ENCODE data around the gene DIS3L.
"Not testable (repeated sequence)": the region's sequence is repeated elsewhere in the genome, so short reads cannot be mapped to it uniquely, and the experiment has no call there.

Gene DIS3L

DNA sequence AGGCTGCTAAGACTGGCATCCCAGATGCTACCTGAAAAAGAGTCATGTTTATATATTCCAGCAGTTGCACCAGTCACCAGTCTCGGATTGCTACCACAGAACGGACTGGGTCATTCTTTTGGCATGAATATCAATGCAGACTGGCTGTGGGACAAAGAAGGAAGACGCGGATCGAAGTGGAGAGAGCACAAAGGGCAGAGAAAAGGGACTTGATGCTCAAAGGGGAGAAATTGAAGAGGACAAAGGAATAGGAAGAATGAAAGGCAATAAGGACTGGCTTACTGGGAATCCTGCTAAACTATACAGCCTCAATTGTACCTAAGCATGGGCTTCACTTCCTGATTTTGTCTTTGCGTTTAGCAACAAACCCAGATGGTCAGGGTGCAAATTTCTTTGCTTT is 15.3 kb upstream of the DIS3L start:
- DNase-seq: no peak

- no peak for DNase-seq
These were observed 14.7 kb upstream of the DIS3L start for GRCh38 chr15:66278671-66279070.

GRCh38 chr15:66284271-66284670 is 9.1 kb upstream of the DIS3L start:
- no peak for DNase-seq

DNA sequence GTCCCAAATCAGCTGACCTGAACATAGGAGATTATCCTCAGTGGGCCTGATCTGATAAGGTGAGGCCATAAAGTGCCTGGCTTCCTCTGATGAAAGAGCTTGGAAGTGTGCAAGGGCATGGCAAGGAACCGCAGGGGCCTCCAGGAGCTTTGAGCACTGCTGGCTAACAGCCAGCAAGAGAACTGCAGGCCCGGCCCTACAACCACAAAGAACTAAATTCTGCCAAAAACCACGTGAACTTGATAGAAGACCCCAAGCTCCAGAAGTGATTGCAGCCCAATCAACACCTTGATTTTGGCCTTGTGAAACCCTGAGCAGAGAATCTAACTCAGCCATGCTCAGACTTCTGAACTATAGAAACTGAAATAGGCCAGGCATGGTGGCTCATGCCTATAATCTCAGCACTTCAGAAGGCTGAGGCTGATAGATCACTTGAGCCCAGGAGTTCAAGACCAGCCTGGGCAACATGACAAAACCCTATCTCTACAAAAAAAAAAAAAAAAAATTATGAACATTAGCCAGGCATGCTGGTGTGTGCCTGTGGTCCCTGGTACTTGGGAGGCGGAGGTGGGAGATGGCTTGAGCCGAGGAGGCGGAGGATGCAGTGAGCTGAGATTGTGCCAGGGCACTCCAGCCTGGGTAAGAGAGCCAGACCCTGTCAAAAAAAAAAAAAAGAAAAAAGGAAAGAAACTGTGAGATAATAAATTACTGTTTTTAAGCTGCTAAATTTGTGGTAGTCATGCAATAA is 7.7 kb upstream of the DIS3L start:
- no peak for DNase-seq

- no peak for DNase-seq
These were observed 5.8 kb upstream of the DIS3L start for GRCh38 chr15:66287461-66288057.

GRCh38 chr15:66288093-66288492 is 5.3 kb upstream of the DIS3L start:
- no peak for DNase-seq

DNA sequence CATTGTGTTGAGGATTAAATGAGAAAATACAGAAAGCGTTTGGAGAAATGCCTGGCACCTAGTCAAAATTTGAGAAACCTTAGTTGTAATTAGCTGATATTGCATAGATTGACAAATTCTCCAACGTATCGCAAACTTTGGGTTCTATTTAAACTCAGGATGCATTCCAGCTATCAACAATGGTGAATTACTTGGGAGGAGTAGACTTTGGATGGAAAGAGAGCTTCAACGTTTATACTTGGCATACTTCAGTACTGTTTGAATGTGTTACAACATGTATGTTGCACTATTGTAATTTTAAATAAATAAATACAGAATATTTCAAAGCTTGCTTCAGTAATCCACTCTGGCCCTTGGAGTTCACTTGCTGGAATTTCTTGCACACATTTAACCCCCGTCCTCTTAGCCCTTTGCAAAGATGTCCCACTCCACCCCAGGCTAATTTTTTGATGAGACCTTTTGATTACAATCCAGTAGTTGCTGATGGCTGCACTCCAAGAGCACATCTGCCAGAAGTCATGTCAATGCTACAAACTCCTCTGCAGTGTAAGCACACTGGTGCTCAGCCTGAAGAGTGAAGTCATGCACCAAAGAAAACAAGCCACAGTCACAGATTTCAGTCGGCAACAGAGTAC is 4.7 kb upstream of the DIS3L start:
- no peak for DNase-seq

DNA sequence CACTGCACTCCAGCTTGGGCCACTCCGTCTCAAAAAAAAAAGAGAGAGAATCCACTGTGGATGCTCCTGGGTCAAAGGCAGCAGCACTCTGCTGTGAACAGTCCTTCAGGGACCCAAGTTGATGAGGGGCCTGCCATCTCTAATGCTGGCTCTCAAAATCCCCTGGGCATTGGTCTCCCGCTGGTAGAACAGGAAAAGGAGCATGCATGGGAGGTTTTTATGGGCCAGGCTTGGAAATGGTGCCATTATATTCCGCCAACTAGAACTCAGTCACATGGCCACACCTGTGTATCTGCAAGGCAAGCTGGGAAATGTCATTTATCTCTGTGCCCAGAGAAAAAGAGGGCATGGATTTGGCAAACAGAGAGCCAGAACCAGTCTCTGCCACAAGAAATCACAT is 3.4 kb upstream of the DIS3L start:
- no peak for DNase-seq

DNA sequence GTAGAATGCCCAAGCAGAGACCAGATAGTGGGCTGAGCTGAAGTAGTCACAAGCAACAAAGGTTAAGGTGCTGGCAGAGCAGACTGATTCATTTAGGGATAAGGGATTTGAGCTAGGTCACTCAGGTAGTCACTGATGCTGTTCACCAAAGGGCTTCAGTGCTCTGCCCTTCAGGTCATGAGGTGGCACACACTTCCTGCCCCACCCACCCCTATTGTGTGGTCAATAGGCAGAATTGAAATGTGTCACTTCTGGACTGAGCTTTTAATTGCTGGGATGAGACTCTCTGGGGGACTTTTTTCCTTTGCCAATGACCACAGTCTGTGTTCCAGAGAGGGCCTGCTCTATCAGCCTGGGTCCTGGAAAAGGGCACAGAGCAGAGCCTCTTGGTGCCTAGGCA is 2.9 kb upstream of the DIS3L start:
- DNase-seq: no peak

- DNase-seq: no peak
These were observed 1.4 kb upstream of the DIS3L start for GRCh38 chr15:66291816-66292570.

DNA sequence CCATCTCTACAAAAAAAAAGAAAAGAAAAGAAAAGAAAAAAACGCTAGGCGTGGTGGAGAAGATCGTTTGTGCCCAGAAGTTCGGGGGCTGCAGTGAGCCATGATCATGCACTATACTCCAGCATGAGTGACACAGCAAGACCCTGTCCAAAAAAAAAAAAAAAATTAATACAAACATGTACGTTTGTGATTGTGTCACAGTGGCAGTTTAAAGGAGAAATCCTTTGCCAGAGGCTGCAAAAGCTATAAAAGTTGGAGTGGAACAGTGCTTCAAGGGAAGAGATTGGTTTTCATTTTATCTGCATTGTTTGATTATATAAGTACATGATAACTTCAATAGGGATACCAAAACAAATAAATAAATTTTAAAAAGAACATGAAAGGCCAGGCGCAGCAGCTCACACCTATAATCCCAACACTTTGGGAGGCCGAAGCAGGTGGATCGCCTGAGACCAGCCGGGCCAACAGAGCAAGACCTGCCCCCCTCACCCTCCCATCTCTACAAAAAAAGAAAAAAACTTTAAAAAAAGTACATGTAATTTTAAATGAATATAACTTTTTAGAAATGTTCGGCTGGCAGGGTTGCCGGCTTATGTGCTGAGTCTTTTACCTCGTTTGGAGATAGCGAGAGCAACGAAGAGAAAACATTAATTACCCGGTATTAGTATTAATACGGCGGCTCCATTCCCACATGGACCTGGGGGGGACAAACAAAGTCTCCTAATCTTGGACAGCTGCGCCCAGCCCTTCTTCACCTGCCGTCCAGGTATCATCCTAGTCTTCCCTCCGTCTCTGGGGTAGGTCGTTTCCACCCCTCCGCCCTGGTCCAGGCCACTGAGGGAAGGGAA is 573 bp upstream of the DIS3L start:
- DNase-seq: no peak

DNA sequence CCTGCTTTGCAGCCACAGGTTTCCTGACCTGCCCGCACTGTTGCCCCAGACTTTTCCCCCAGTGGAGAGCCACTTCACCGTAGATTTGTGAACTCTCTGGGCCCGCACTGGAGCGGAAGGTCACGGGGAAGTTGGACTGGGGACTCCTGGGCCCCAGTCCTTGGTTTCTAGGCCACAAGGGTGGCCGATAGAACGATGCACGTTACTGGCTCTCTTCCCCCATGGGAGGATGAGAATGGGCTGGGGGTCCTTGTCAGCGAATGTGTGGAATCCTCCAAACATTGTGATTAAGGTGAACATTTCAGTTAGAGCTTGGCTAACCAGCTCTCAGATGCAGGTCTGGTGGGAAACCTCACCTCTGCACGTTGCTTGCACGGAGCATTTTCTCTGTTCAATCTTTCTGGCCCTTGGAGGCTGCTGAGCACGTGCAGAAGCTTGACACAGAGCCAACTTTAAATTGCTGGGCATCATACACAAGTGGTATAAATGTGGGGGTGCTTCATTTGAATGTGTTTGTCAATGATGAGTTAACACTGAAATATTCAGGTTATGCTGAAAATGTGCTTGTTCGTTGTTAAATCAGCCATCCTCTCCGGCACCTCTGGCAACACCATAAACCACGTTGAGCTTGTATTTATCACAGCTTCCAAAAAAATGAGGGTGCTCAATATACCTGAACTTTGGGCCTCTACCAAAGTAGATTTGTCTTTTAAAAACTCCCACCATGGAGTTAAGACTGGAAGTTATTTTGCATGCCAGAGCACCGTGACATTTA is 976 bp downstream of the DIS3L start:
- no peak for DNase-seq

DNA sequence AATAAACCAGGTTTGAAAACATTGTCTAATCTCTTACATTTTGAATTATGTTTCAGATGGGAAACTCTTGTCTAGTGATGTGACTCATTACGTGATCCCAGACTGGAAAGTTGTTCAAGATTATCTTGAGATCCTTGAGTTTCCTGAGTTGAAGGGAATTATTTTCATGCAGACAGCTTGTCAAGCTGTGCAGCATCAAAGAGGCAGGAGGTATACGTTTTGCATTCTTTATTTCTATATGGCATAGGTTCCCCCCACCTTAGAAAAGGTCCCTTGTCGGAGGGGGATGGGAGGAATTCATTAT is 1.5 kb downstream of the DIS3L start:
- DNase-seq: no peak

GRCh38 chr15:66296186-66296585 is 2.8 kb downstream of the DIS3L start:
- DNase-seq: no peak

DNA sequence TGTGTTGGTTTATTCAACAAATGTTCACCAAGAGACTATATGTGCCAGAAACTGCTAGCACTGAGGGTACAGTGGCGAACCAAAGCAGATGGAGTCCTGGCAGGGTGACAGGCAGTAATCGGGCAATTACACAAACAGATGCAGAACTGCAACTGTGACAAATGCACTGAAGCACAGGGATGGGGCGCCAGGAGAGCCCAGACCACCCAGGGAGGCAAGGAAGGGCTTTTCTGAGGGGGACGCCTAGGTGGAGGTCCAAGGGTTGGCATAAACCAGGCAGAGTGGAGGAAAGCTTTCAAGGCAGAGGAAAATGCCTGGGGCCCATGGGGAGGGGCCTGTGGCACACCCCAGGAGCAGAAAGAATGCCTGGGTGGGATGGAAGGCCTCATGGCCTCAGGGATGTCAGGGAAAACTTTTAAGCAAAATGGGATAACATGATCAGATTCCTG is 5.5 kb downstream of the DIS3L start:
- DNase-seq: peak; percentile 75

DNA sequence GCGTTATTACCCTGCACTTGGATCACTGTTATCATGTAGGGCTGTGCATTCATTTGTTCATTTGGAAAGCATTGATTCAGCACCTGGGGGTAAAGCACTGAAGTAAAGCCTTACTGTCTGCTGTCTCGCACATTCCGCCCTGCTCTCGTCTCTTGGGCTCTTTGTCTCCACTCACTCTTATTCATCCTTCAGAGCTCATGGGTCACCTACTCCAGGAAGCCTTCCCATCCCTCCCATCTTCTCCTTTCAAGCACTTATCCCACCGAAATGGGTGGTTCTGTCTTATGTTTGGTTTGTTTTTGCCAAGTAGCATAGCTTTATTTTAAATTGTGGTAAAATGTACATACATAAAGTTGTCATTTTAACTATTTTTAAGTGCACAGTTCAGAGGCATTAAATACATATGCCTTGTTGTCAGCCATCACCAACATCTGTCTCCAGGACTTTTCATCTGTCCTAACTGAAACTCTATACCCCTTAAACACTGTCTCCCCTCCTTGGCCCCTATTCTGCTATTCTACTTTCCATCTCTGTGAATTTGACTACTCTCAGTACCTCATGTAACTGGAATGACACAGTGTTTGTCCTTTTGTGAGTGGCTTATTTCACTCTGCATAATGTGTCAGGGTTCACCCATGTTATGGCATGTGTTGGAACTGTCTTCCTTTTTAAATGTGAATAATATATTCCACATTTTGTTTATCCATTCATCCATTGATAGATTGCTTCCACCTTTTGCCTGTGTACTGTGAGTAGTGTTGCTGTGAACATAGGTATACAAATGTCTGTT is 9.3 kb downstream of the DIS3L start:
- no peak for DNase-seq

GRCh38 chr15:66304425-66304824 is 11.1 kb downstream of the DIS3L start:
- DNase-seq: not testable (repeated sequence)

GRCh38 chr15:66306381-66306780 is 13.0 kb downstream of the DIS3L start:
- DNase-seq: no peak

GRCh38 chr15:66308531-66308930 is 15.2 kb downstream of the DIS3L start:
- no peak for DNase-seq

DNA sequence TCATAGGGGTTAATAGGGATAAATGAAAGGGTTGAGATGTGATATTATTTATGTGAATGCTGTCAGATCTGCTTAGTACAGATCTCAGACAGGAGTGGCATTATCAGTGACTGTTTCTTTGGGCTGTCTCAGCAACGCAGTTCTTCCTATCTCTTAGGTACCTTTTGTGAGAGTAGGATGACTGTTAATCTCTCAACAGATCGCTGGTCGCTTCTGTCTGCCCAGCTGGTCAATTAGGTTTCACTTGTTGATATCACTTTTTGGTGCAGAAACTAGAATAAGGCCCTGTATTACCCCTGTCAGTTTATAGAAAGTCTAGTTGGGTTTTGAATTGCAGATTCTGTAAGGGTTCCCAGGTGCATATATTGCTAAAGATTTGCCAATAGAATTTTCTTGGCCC is 16.5 kb downstream of the DIS3L start:
- DNase-seq: no peak

GRCh38 chr15:66310786-66311185 is 17.4 kb downstream of the DIS3L start:
- no peak for DNase-seq

Measured in right forelimb (tissue), 1 donor.